HepG2 (cell line): ENCODE data around the gene ABCB9. TPM values are rescaled to one million over a fixed set of nuclear protein-coding genes. Genes with fewer than 3 reads are reported as not detected.

ENCODE experiments used
- ATAC-seq: fragments of 200-7000 bp; cut with Tn5 transposase; 3 replicates; pipeline ENCODE4 v1.9.1; 2020; ENCODE audit warnings: mild to moderate bottlenecking, moderate library complexity
- BruUV-seq: library from RNA; stranded (reverse); fragments of 400-500 nt; replicated peaks from 2 replicates; lab custom pipeline; 2021; lab: Mats Ljungman, UMichigan
- CTCF ChIA-PET: fragments of 300-600 bp; formaldehyde crosslinking; extraction: SDS; loops from one replicate; lab custom pipeline; 2021; ENCODE audit warnings: low total read pairs, inconsistent platforms, low intra/inter-chr PET ratio; lab: Yijun Ruan, JAX
- POLR2A ChIA-PET: fragments of 350-600 bp; sonication (Branson Sonifier 250); formaldehyde crosslinking; loops from one replicate; lab custom pipeline; 2020; ENCODE audit warnings: antibody characterized with exemption, inconsistent platforms; lab: Yijun Ruan, JAX
- DNase-seq: peaks from one replicate; pipeline ENCODE4 v3.0.0-alpha.2; 2015; ENCODE audit warnings: low spot score
- FAIRE-seq: peaks from 3 replicates; lab custom pipeline; 2011; peaks lifted over from hg19 to GRCh38; lab: Jason Lieb, UNC
- H2AFZ ChIP-seq: one replicate; pipeline ENCODE4 v1.6.1; 2011; ENCODE audit warnings: low read length, inconsistent platforms
- H3K27ac ChIP-seq: fragments of 300-600 bp; 3 replicates; pipeline ENCODE4 v1.8.0; 2011; ENCODE audit warnings: mixed run types, mild to moderate bottlenecking, mixed read lengths, low read length, inconsistent platforms; ENCODE audit not compliant: insufficient read depth; ENCODE audit errors: extremely low read length
- H3K27me3 ChIP-seq, 2 experiments: fragments of 200-600 bp in 1 of 2; 2 replicates in 1 of 2; 3 replicates in 1 of 2; pipeline versions ENCODE4 v1.6.0 to v1.8.0; 2011; ENCODE audit warnings: low read length in 2 of 2, mild to moderate bottlenecking in 2 of 2, moderate library complexity in 2 of 2, inconsistent platforms in 1 of 2; ENCODE audit not compliant: insufficient read depth in 2 of 2, control insufficient read depth in 1 of 2
- H3K36me3 ChIP-seq, 2 experiments: fragments of 200-600 bp in 1 of 2; replicated peaks in 1 of 2; 2 replicates in 1 of 2; 3 replicates in 1 of 2; pipeline versions ENCODE4 v1.5.1 to v1.8.0; 2011; ENCODE audit warnings: low read length in 2 of 2, inconsistent platforms in 1 of 2; ENCODE audit not compliant: insufficient read depth in 2 of 2, control insufficient read depth in 1 of 2
- H3K4me1 ChIP-seq: 2 replicates; pipeline ENCODE4 v1.5.1; 2012; ENCODE audit warnings: low read length, inconsistent platforms; ENCODE audit not compliant: insufficient read depth
- H3K4me2 ChIP-seq: 2 replicates; pipeline ENCODE4 v1.6.0; 2011; ENCODE audit warnings: low read depth, low read length, inconsistent platforms
- H3K4me3 ChIP-seq, 3 experiments: fragments of 200-600 bp in 1 of 3; sonication (generic), shearing (Covaris generic) in 1 of 3; replicated peaks in 1 of 3; 2 replicates each; pipeline ENCODE4 v1.5.1; 2011 to 2016; ENCODE audit warnings: low read length in 3 of 3, inconsistent platforms in 2 of 3, low read depth in 2 of 3, mild to moderate bottlenecking in 2 of 3, control low read depth in 1 of 3, mixed read lengths in 1 of 3; ENCODE audit not compliant: insufficient read depth in 1 of 3
- H3K79me2 ChIP-seq: one replicate; pipeline ENCODE4 v1.6.1; 2011; ENCODE audit warnings: low read length, inconsistent platforms; ENCODE audit not compliant: insufficient read depth
- H3K9ac ChIP-seq: 2 replicates; pipeline ENCODE4 v1.6.0; 2011; ENCODE audit warnings: mild to moderate bottlenecking, low read depth, low read length, inconsistent platforms; ENCODE audit not compliant: insufficient read depth
- H3K9me3 ChIP-seq: 2 replicates; pipeline ENCODE4 v1.5.1; 2012; ENCODE audit warnings: mild to moderate bottlenecking, low read length
- H4K20me1 ChIP-seq: 2 replicates; pipeline ENCODE4 v1.6.0; 2011; ENCODE audit warnings: inconsistent platforms, mild to moderate bottlenecking, low read length, moderate library complexity; ENCODE audit not compliant: insufficient read depth
- GPN1 ChIP-seq: sonication (generic); formaldehyde crosslinking; IDR thresholded peaks from 2 replicates; pipeline ENCODE4 v1.5.1; 2020; ENCODE audit warnings: missing genetic modification reagents, borderline replicate concordance
- IKZF4 ChIP-seq: sonication (generic); formaldehyde crosslinking; IDR thresholded peaks from 2 replicates; pipeline ENCODE4 v1.5.1; 2020; ENCODE audit warnings: borderline replicate concordance, mild to moderate bottlenecking, low read depth, missing genetic modification reagents; ENCODE audit errors: not compliant biosample characterization
- ZNF282 ChIP-seq: fragments of 450-650 bp; IDR thresholded peaks from 2 replicates; pipeline ENCODE4 v1.6.1; 2018; ENCODE audit not compliant: partially characterized antibody
- WGBS: methylation state at CpG from one replicate; pipeline ENCODE4 v1.1.6; 2017; ENCODE audit warnings: low lambda C conversion rate; 5-methylcytosine and 5-hydroxymethylcytosine counted together
- in situ Hi-C: cut with HindIII; loops from 2 replicates; pipeline ENCODE4 v1.10.0; 2017; ENCODE audit warnings: low pct_unique_long_range_greater_than_20kb; ENCODE audit not compliant: extremely low pct_ligation_motif_present
- intact Hi-C: fragments of 100-400 bp; cut with micrococcal nuclease; formaldehyde crosslinking; loops from one replicate; pipeline ENCODE4 v1.10.0; 2022; ENCODE audit not compliant: unreplicated experiment
- polyA plus RNA-seq, 8 experiments: library from polyadenylated mRNA; depleted of rRNA in 3 of 8; stranded (reverse) in 7 of 8; unstranded in 1 of 8; fragments of >200 nt; fragmentation: Illumina TruSeq in 4 of 8; extraction: Trizol in 4 of 8; gene quantifications; 2 replicates each; pipeline versions ENCODE4 v1.2.1 to v1.2.3, GENCODE V29; 2011 to 2016; ENCODE audit warnings: low read depth in 4 of 8, missing spikeins in 1 of 8, mixed read lengths in 1 of 8; ENCODE audit not compliant: insufficient read depth in 1 of 8
- total RNA-seq, 5 experiments: library from RNA; depleted of rRNA; stranded (reverse); fragments of >200 nt; fragmentation: Illumina TruSeq; extraction: Trizol; gene quantifications; 2 replicates each; pipeline ENCODE4 v1.2.3, GENCODE V29; 2016; ENCODE audit warnings: low read depth in 1 of 5
- TF ChIP-seq, protein P1 (sequence below): IDR thresholded peaks from 2 replicates; pipeline ENCODE4 v1.6.1; 2016; ENCODE audit warnings: missing compliant biosample characterization, missing genetic modification reagents, borderline replicate concordance

The ABCB9 gene
- total and polyA plus RNA-seq, 2 of the 13 experiments (the other 11 are each of a cell fraction or from before 2014, with no cell fraction given): 5.1 to 6.0 TPM

DNA sequence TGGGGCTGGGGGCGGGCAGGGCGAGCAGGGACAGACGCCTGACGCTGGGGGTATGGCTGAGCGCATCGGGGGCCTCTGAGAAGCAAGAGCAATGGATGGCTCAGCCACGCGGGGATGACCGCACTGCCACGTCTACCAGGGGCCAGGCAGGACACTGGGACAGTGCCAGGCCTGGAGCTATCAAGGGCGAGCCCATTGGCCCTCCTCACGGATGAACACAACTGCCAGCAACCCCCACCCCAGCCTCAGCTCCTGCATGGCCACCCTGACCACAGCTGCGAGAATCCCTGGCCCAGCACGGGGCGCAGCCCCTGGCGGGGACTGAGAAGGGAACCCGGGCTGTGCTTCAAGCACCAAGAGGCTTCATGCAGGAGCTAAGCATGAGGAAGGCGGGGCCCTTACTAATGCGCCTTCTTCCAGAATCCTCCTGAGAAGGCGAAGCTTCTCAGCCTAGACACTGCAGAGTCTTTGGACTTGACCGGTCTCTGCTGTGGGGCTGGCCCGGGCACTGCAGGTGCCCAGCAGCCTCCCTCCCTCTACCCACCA is 23.7 kb upstream of the ABCB9 start:
- intact Hi-C loops (no loop called here), in situ Hi-C loops (no loop called here)
- Histone ChIP-seq H2AFZ (no peak overlapping the region), H3K4me2 (no peak overlapping the region), H3K9ac (no peak overlapping the region), H3K4me1 (peaks cover 6% of the 10 kb centered on the region), H3K4me3 (no peak overlapping the region), H4K20me1 (no peaks in the 10 kb centered on the region), H3K36me3 (peaks cover 4 to 6% of the 10 kb centered on the region in 2 experiments; a peak in 3 of 5 replicates), H3K27ac (no peak overlapping the region), H3K9me3 (no peaks in the 10 kb centered on the region), H3K27me3 (no peaks in the 10 kb centered on the region), H3K79me2 (no peaks in the 10 kb centered on the region)
- ChIA-PET POLR2A (interaction anchor here (1.5 kb wide), 1 partner anchor 243 kb away, joined by 4 read pairs; the partner anchor contains the start of genes MPHOSPH9 and MTRFR), CTCF (no interaction called here)
- no TSS peak for BruUV-seq
- no peak for FAIRE-seq
- WGBS: 100% methylated on average over 3 of the region's 22 CpGs
- no peak for TF ChIP-seq ZNF282
- DNase-seq: no peak
- no peak for ATAC-seq

DNA sequence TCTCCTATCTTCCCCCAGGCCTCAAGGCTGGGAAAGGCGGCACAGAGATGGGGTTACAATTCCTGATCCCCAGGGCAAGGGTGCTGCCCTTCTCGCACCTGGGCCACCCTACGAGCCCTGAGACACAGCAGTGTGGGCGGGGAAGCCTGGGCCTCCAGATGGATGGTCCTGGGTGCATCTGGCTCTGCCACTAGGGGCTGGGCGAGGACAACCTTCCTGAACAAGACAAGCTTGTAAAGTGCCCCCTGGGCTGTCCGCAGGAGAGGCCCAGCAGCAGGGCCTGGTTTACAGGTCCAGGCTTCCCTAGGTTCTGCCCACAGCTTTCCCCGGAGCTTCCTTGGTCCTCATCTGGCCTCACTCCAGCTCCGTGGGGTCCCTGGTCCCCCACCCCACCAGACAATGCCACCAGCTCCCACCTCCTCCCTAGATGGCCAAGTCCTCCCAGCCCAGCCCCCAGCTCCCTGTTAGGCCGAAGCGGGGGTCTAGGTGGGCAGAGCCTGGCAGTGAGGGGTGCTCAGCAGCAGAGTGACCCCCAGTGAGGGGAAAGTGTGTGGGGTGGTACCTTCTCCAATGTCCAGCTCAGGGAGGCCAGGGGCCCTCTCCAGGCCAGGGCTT is 23.1 kb upstream of the ABCB9 start:
- H3K4me2 ChIP-seq: no peak overlapping the region
- no peak for DNase-seq
- no peaks in the 10 kb centered on the region for H3K9me3 ChIP-seq
- H3K79me2 ChIP-seq: no peaks in the 10 kb centered on the region
- H2AFZ ChIP-seq: no peak overlapping the region
- H3K27me3 ChIP-seq: no peaks in the 10 kb centered on the region
- BruUV-seq: no TSS peak
- H3K36me3 ChIP-seq: peaks cover 4 to 6% of the 10 kb centered on the region in 2 experiments; a peak in 3 of 5 replicates
- no peak for FAIRE-seq
- in situ Hi-C loops: no loop called here
- H3K27ac ChIP-seq: no peak overlapping the region
- TF ChIP-seq, protein P1, sequence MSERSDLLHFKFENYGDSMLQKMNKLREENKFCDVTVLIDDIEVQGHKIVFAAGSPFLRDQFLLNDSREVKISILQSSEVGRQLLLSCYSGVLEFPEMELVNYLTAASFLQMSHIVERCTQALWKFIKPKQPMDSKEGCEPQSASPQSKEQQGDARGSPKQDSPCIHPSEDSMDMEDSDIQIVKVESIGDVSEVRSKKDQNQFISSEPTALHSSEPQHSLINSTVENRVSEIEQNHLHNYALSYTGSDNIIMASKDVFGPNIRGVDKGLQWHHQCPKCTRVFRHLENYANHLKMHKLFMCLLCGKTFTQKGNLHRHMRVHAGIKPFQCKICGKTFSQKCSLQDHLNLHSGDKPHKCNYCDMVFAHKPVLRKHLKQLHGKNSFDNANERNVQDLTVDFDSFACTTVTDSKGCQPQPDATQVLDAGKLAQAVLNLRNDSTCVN (CRISPR knock-in tag): no peak
- TF ChIP-seq IKZF4 (CRISPR knock-in tag): no peak
- no peak for TF ChIP-seq GPN1 (CRISPR knock-in tag)
- no peak overlapping the region for H3K4me3 ChIP-seq
- H4K20me1 ChIP-seq: no peaks in the 10 kb centered on the region
- intact Hi-C loops: no loop called here
- ATAC-seq: no peak; the same call in 2 of the 3 replicates
- ChIA-PET CTCF (no interaction called here), POLR2A (interaction anchor here (1.5 kb wide), 1 partner anchor 244 kb away, joined by 4 read pairs; the partner anchor contains the start of genes MPHOSPH9 and MTRFR)
- H3K9ac ChIP-seq: no peak overlapping the region
- peaks cover 12% of the 10 kb centered on the region for H3K4me1 ChIP-seq
- 100% methylated on average over 6 of the region's 10 CpGs for WGBS
